Transverse colon (tissue), 4 donors: ENCODE results near the gene SMARCC1. TPM values are rescaled to one million over a fixed set of nuclear protein-coding genes. Genes with fewer than 3 reads are reported as not detected.
A peak's percentile ranks its signal among the peaks of the same experiment; 100 is the strongest.

Source experiments
- DNase-seq: peaks from one replicate; pipeline ENCODE4 v3.0.0-alpha.2; 2019
- H3K27ac ChIP-seq, 4 donors: fragments of 200-600 bp; sonication (generic); 2 replicates each; pipeline ENCODE4 v1.5.1; 2016 to 2018; ENCODE audit warnings: inconsistent platforms in 4 of 4
- H3K27me3 ChIP-seq: fragments of 200-600 bp; sonication (generic); 2 replicates; pipeline ENCODE4 v1.5.1; 2017; ENCODE audit warnings: inconsistent platforms
- H3K36me3 ChIP-seq, 4 donors: fragments of 200-600 bp; sonication (generic); 2 replicates each; pipeline ENCODE4 v1.5.1; 2017 to 2019; ENCODE audit warnings: inconsistent platforms in 4 of 4
- H3K4me1 ChIP-seq, 4 donors: fragments of 200-600 bp; sonication (generic); 2 replicates each; pipeline ENCODE4 v1.5.1; 2017 to 2020; ENCODE audit warnings: inconsistent platforms in 4 of 4
- H3K4me3 ChIP-seq, 4 donors: fragments of 200-600 bp; sonication (generic); 1 replicate in 1 of 4; 2 replicates in 3 of 4; pipeline versions ENCODE4 v1.5.1 to v1.6.1; 2017 to 2019; ENCODE audit warnings: inconsistent platforms in 4 of 4
- H3K9me3 ChIP-seq, 2 donors: fragments of 200-600 bp; sonication (generic); 2 replicates each; pipeline ENCODE4 v1.5.1; 2017 to 2019; ENCODE audit warnings: inconsistent platforms in 2 of 2
- CTCF ChIP-seq, 5 experiments: fragments of 200-600 bp in 3 of 5; fragments of 450-650 bp in 2 of 5; sonication (generic) in 3 of 5; IDR thresholded peaks; 1 replicate in 2 of 5; 2 replicates in 3 of 5; pipeline ENCODE4 v1.5.1; 2016 to 2017; ENCODE audit warnings: antibody characterized with exemption in 5 of 5, inconsistent platforms in 3 of 5, mild to moderate bottlenecking in 2 of 5, moderate library complexity in 1 of 5
- EP300 ChIP-seq: sonication (generic); formaldehyde crosslinking; IDR thresholded peaks from one replicate; pipeline ENCODE4 v1.6.1; 2017; ENCODE audit warnings: antibody characterized with exemption, low read depth
- POLR2A ChIP-seq: fragments of 450-650 bp; IDR thresholded peaks from one replicate; pipeline ENCODE4 v1.6.1; 2016; ENCODE audit warnings: antibody characterized with exemption, mild to moderate bottlenecking, moderate library complexity
- POLR2AphosphoS5 ChIP-seq, 3 donors: sonication (generic); formaldehyde crosslinking; IDR thresholded peaks; one replicate each; pipeline ENCODE4 v1.6.1; 2016; ENCODE audit warnings: antibody characterized with exemption in 3 of 3
- WGBS, 2 donors: methylation state at CpG; one replicate each; pipeline ENCODE4 v1.1.5; 2018; ENCODE audit warnings: low coverage in 1 of 2; 5-methylcytosine and 5-hydroxymethylcytosine counted together
- in situ Hi-C, 4 donors: fragments of 200-750 bp; cut with MboI; loops; one replicate each; pipeline versions ENCODE4 v1.15.0 to v1.15.1; 2017; ENCODE audit warnings: low sequenced_read_pairs in 3 of 4, low pct_ligation_motif_present in 1 of 4, low pct_unique_long_range_greater_than_20kb in 1 of 4
- intact Hi-C: fragments of 100-400 bp; cut with DNase I; formaldehyde crosslinking; loops from one replicate; pipeline ENCODE4 v1.15.1; 2023; ENCODE audit warnings: low total_unique reads
- total RNA-seq, 4 donors: library from RNA; depleted of rRNA; stranded (reverse); fragments of >200 nt; gene quantifications; one replicate each; pipeline ENCODE4 v1.1.0, GENCODE V29; 2016

SMARCC1 gene
- total RNA-seq, 4 donors from 2014 or later = 21.3 to 70.8 (median 45.0) TPM

GRCh38 chr3:47612879-47613278, 168.8 kb downstream of the SMARCC1 start:
- 93 to 95% methylated on average over 2 of the region's 2 CpGs for WGBS, 2 donors
- no peaks in the 10 kb centered on the region for H3K9me3 ChIP-seq
- DNase-seq = no peak
- TF ChIP-seq POLR2AphosphoS5 (IDR thresholded peaks at IDR 0.05) = no peak
- no peak for TF ChIP-seq POLR2A
- no peak for TF ChIP-seq EP300
- no peak for TF ChIP-seq CTCF (IDR thresholded peaks at IDR 0.05)
- H3K4me3 ChIP-seq = no peak overlapping the region
- intact Hi-C loops = loop anchor here (2.0 kb wide), 1 partner anchor 40 kb away; no protein-coding TSS in a partner anchor
- H3K27ac ChIP-seq = peak overlapping the region in 3 of 4 donors; percentile 28 to 48 (median 40)
- H3K4me1 ChIP-seq = peaks cover 0 to 20% (median 2%) of the 10 kb centered on the region in 4 donors
- peaks cover 0 to 20% (median 4%) of the 10 kb centered on the region in 4 donors for H3K36me3 ChIP-seq
- H3K27me3 ChIP-seq = no peaks in the 10 kb centered on the region
- in situ Hi-C loops = no loop called here

GRCh38 chr3:47612178-47612577, 169.5 kb downstream of the SMARCC1 start:
- TF ChIP-seq POLR2A (no peak), POLR2AphosphoS5 (IDR thresholded peaks at IDR 0.05) (no peak), CTCF (IDR thresholded peaks at IDR 0.05) (no peak), EP300 (no peak)
- Histone ChIP-seq H3K9me3 (no peaks in the 10 kb centered on the region), H3K36me3 (peaks cover 0 to 14% (median 4%) of the 10 kb centered on the region in 4 donors), H3K4me3 (no peak overlapping the region), H3K27me3 (no peaks in the 10 kb centered on the region), H3K27ac (peak overlapping the region; percentile 24 to 48 (median 34)), H3K4me1 (peaks cover 0 to 27% (median 8%) of the 10 kb centered on the region in 4 donors)
- in situ Hi-C loops = no loop called here
- intact Hi-C loops = loop anchor here (2.0 kb wide), 1 partner anchor 41 kb away; no protein-coding TSS in a partner anchor
- no peak for DNase-seq

- Histone ChIP-seq H3K27me3 (no peaks in the 10 kb centered on the region), H3K4me1 (peaks cover 0 to 33% (median 14%) of the 10 kb centered on the region in 4 donors), H3K9me3 (no peaks in the 10 kb centered on the region), H3K36me3 (peaks cover 0 to 12% (median 4%) of the 10 kb centered on the region in 4 donors), H3K4me3 (no peak overlapping the region), H3K27ac (peak overlapping the region; percentile 24 to 40 (median 31))
- intact Hi-C loops = no loop called here
- in situ Hi-C loops = no loop called here
- TF ChIP-seq EP300 = no peak
- TF ChIP-seq POLR2A = no peak
- TF ChIP-seq POLR2AphosphoS5 (IDR thresholded peaks at IDR 0.05) = no peak
- TF ChIP-seq CTCF (IDR thresholded peaks at IDR 0.05) = no peak
- no peak for DNase-seq
- WGBS, 2 donors = 64 to 73% methylated on average over 2 of the region's 2 CpGs
Measured at GRCh38 chr3:47611576-47611975, 170.1 kb downstream of the SMARCC1 start.

GRCh38 chr3:47610583-47610982, 171.1 kb downstream of the SMARCC1 start:
- no peak overlapping the region for H3K27ac ChIP-seq
- DNase-seq = no peak
- H3K36me3 ChIP-seq = peaks cover 0 to 12% (median 4%) of the 10 kb centered on the region in 4 donors
- H3K4me1 ChIP-seq = peaks cover 5 to 41% (median 23%) of the 10 kb centered on the region in 4 donors
- intact Hi-C loops = no loop called here
- H3K9me3 ChIP-seq = no peaks in the 10 kb centered on the region
- in situ Hi-C loops = no loop called here
- WGBS, 2 donors = 78 to 86% methylated on average over 3 of the region's 3 CpGs
- H3K4me3 ChIP-seq = no peak overlapping the region
- H3K27me3 ChIP-seq = no peaks in the 10 kb centered on the region
- TF ChIP-seq EP300 (no peak), POLR2AphosphoS5 (IDR thresholded peaks at IDR 0.05) (no peak), POLR2A (no peak), CTCF (IDR thresholded peaks at IDR 0.05) (no peak)
